ENCODE data around the gene GHSR.

GRCh38 chr3:172442606-172443005 is 5.7 kb downstream of the GHSR start:
- TF ChIP-seq, protein P1, sequence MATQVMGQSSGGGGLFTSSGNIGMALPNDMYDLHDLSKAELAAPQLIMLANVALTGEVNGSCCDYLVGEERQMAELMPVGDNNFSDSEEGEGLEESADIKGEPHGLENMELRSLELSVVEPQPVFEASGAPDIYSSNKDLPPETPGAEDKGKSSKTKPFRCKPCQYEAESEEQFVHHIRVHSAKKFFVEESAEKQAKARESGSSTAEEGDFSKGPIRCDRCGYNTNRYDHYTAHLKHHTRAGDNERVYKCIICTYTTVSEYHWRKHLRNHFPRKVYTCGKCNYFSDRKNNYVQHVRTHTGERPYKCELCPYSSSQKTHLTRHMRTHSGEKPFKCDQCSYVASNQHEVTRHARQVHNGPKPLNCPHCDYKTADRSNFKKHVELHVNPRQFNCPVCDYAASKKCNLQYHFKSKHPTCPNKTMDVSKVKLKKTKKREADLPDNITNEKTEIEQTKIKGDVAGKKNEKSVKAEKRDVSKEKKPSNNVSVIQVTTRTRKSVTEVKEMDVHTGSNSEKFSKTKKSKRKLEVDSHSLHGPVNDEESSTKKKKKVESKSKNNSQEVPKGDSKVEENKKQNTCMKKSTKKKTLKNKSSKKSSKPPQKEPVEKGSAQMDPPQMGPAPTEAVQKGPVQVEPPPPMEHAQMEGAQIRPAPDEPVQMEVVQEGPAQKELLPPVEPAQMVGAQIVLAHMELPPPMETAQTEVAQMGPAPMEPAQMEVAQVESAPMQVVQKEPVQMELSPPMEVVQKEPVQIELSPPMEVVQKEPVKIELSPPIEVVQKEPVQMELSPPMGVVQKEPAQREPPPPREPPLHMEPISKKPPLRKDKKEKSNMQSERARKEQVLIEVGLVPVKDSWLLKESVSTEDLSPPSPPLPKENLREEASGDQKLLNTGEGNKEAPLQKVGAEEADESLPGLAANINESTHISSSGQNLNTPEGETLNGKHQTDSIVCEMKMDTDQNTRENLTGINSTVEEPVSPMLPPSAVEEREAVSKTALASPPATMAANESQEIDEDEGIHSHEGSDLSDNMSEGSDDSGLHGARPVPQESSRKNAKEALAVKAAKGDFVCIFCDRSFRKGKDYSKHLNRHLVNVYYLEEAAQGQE (IDR thresholded peaks at IDR 0.05; ENCODE audit: insufficient read depth in 1 of 2, low read depth in 2 of 2, low read length in 1 of 2) = no peak
- TF ChIP-seq, protein P2, sequence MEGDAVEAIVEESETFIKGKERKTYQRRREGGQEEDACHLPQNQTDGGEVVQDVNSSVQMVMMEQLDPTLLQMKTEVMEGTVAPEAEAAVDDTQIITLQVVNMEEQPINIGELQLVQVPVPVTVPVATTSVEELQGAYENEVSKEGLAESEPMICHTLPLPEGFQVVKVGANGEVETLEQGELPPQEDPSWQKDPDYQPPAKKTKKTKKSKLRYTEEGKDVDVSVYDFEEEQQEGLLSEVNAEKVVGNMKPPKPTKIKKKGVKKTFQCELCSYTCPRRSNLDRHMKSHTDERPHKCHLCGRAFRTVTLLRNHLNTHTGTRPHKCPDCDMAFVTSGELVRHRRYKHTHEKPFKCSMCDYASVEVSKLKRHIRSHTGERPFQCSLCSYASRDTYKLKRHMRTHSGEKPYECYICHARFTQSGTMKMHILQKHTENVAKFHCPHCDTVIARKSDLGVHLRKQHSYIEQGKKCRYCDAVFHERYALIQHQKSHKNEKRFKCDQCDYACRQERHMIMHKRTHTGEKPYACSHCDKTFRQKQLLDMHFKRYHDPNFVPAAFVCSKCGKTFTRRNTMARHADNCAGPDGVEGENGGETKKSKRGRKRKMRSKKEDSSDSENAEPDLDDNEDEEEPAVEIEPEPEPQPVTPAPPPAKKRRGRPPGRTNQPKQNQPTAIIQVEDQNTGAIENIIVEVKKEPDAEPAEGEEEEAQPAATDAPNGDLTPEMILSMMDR (IDR thresholded peaks at IDR 0.05) = no peak
- TF ChIP-seq POLR2AphosphoS5 (IDR thresholded peaks at IDR 0.05; ENCODE audit: low read depth, low read length) (no peak), SIN3A (IDR thresholded peaks at IDR 0.05; ENCODE audit: borderline replicate concordance, insufficient read depth, low read depth, low read length) (no peak), TCF7L2 (IDR thresholded peaks at IDR 0.05; ENCODE audit: low read depth, low read length) (no peak)
